B cell (primary cell): ENCODE results near the gene RNF187.

Source experiments
- EZH2 ChIP-seq: IDR thresholded peaks from 2 replicates; pipeline ENCODE4 v1.6.1; 2012; ENCODE audit warnings: borderline replicate concordance, low read depth, mild to moderate bottlenecking, moderate library complexity, low read length; ENCODE audit not compliant: insufficient read depth, poor library complexity, severe bottlenecking
- TF ChIP-seq, protein P1 (sequence below): fragments of 200-600 bp; IDR thresholded peaks from one replicate; pipeline ENCODE4 v1.8.0; 2022; ENCODE audit warnings: antibody characterized with exemption, mild to moderate bottlenecking

DNA sequence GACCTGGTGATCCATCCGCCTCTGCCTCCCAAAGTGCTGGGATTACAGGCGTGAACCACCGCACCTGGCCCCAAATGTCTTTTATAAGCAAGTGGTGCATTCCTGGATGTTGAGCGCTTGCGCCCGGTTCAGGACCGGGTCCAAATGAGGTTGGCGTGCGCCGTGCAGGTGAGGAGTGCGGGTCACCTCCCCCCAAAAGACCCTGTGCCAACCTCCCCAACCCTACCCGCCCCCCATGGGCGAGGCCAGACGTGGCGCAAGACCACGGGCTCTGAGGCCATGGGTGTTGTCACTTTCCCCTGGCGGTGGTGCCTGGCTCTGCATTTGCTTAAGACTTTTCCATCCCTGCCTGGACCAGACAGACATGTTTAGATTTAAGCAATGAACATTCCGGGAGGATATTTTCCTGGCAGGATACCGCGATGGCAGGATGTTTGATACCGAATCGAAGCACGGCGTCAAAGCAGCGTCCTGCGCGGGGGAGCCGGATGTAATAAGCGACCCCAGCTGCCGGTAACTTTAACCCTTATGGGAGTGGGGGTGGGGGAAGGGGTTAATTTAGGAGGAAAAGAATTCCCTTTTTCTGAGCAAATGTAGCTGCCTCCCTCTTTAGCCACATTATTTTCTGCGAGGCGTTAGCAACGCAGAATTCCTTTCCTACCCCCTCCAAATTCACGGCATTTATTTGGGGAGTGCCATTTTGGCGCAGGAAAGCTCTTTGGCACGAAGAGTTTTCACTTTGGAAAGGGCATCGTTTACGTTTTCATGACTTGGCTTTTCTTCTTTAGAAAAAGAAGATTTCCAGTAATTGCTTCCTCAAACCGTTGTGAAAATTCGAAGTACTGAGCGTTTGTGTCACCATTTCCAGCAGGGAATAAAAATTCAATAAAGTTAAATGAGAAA lies 27.8 kb upstream of the RNF187 start:
- TF ChIP-seq, protein P1, sequence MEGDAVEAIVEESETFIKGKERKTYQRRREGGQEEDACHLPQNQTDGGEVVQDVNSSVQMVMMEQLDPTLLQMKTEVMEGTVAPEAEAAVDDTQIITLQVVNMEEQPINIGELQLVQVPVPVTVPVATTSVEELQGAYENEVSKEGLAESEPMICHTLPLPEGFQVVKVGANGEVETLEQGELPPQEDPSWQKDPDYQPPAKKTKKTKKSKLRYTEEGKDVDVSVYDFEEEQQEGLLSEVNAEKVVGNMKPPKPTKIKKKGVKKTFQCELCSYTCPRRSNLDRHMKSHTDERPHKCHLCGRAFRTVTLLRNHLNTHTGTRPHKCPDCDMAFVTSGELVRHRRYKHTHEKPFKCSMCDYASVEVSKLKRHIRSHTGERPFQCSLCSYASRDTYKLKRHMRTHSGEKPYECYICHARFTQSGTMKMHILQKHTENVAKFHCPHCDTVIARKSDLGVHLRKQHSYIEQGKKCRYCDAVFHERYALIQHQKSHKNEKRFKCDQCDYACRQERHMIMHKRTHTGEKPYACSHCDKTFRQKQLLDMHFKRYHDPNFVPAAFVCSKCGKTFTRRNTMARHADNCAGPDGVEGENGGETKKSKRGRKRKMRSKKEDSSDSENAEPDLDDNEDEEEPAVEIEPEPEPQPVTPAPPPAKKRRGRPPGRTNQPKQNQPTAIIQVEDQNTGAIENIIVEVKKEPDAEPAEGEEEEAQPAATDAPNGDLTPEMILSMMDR, result peak; percentile 62
- no peak for TF ChIP-seq EZH2
